Transverse colon (tissue), 4 donors: Measurements from ENCODE around the gene ATP11A.

Experiments
- POLR2A ChIP-seq: fragments of 450-650 bp; IDR thresholded peaks from one replicate; pipeline ENCODE4 v1.6.1; 2016; ENCODE audit warnings: antibody characterized with exemption, mild to moderate bottlenecking, moderate library complexity
- POLR2AphosphoS5 ChIP-seq, 3 donors: sonication (generic); formaldehyde crosslinking; IDR thresholded peaks; one replicate each; pipeline ENCODE4 v1.6.1; 2016; ENCODE audit warnings: antibody characterized with exemption in 3 of 3
- TF ChIP-seq, protein P1 (sequence below), 5 experiments: fragments of 200-600 bp in 3 of 5; fragments of 450-650 bp in 2 of 5; sonication (generic) in 3 of 5; IDR thresholded peaks; 1 replicate in 2 of 5; 2 replicates in 3 of 5; pipeline ENCODE4 v1.5.1; 2016 to 2017; ENCODE audit warnings: antibody characterized with exemption in 5 of 5, inconsistent platforms in 3 of 5, mild to moderate bottlenecking in 2 of 5, moderate library complexity in 1 of 5

DNA sequence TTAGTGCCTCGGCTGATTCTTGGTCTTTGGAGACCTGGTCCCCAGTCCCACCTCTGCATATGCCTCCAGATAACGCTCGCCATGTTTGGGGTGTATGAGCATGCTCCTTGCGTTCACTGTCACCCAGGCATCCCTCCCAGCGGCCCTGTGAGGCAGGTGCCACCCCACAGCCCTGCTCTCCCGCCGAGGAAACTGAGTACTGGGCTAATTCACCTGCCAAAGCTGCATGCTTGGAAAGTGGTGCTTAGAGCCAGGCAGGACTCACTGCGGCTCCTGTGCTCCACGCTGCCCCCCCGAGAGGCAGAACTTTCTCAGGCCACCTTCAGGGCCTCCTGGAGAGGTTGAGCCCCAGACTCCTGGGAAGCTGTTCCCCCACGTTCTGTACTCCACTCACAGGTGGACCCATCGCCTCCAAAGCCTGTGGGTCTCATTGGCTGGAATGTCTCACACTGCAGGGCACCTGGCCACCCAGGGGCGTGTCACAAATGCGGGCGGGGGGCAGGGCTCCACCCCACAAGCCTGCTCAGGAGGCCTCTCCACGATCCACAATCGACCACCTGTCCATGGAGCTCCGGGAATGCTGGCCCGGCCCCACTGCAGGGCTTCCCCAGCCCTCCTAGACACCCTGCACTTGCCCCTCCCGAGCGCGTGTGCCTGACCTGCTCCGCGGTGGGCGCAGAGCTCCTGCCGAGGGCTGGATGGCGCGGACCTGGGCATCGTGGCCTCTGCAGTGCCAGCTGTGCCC is 64.6 kb downstream of the ATP11A start:
- TF ChIP-seq, protein P1, sequence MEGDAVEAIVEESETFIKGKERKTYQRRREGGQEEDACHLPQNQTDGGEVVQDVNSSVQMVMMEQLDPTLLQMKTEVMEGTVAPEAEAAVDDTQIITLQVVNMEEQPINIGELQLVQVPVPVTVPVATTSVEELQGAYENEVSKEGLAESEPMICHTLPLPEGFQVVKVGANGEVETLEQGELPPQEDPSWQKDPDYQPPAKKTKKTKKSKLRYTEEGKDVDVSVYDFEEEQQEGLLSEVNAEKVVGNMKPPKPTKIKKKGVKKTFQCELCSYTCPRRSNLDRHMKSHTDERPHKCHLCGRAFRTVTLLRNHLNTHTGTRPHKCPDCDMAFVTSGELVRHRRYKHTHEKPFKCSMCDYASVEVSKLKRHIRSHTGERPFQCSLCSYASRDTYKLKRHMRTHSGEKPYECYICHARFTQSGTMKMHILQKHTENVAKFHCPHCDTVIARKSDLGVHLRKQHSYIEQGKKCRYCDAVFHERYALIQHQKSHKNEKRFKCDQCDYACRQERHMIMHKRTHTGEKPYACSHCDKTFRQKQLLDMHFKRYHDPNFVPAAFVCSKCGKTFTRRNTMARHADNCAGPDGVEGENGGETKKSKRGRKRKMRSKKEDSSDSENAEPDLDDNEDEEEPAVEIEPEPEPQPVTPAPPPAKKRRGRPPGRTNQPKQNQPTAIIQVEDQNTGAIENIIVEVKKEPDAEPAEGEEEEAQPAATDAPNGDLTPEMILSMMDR (IDR thresholded peaks at IDR 0.05) = no peak
- no peak for TF ChIP-seq POLR2A
- TF ChIP-seq POLR2AphosphoS5 (IDR thresholded peaks at IDR 0.05) = no peak
